ENCODE measurements around the gene AGPAT1. TPM values are rescaled to one million over a fixed set of nuclear protein-coding genes. Genes with fewer than 3 reads are reported as not detected.

AGPAT1 gene
- total and polyA plus RNA-seq, 10 donors, result 13.6 to 39.7 (median 32.1) TPM

DNA sequence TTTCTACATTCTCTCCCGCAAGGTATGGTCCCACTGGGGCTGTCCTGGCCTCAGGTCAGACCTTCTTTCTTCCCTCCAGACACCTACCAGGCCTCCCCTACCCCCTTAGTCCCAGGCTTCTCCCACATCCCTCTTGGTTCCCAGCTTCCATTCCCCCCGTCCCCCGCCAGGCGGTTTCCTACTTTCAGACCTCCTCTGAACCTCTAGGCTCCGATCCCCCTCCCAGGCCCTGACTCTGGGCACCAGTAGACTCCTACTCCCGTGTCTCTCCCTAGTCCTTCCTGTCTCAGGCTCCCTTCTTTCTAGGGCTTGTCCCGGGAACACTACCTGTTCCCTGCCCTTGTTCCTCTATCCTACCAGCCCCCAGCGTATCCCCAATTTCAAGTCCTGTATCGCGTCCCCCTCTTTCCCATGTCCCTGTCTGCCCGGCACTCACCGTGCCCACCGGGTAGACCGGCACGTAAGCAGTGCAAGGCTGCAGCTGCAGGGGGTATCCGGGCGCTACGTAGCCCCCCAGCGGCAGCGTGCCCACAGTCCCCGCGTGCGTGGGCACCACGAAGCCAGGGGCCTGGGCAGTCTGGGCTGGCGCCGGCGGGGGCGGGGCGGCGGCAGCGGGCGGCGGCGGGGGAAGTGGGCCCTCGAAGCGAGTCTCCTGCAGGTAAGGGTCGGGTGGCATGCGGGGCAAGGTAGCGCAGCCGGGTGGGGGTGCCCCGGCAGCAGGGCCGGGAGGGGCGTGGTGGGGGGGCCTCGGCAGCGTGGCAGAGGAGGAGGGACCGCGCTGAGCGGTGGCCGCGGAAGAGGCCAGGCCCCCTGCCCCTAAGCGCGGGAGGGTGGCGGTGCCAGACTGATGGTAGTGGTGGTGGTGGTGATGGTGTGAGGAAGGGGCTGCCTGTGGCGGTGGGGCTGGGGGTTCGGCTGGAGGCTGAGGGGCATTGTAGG, 25.7 kb downstream of the AGPAT1 start:
- Histone ChIP-seq H3K4me1 (peaks cover 5 to 72% (median 43%) of the 10 kb centered on the region in 6 donors), H3K4me3 (peak overlapping the region in 1 of 8 donors; percentile 15), H3K27ac (no peak overlapping the region), H3K27me3 (replicated peaks in 1 of 7) (peaks cover 0 to 81% (median 39%) of the 10 kb centered on the region in 7 donors), H3K9me3 (no peaks in the 10 kb centered on the region), H3K36me3 (no peaks in the 10 kb centered on the region)
- intact Hi-C loops (cut with DNase I; ENCODE audit: low total_unique reads), result no loop called here
- 39 to 51% (median 42%) methylated on average over 39 to 55 of the region's 55 CpGs for WGBS, 5 donors
- TF ChIP-seq, protein P1, sequence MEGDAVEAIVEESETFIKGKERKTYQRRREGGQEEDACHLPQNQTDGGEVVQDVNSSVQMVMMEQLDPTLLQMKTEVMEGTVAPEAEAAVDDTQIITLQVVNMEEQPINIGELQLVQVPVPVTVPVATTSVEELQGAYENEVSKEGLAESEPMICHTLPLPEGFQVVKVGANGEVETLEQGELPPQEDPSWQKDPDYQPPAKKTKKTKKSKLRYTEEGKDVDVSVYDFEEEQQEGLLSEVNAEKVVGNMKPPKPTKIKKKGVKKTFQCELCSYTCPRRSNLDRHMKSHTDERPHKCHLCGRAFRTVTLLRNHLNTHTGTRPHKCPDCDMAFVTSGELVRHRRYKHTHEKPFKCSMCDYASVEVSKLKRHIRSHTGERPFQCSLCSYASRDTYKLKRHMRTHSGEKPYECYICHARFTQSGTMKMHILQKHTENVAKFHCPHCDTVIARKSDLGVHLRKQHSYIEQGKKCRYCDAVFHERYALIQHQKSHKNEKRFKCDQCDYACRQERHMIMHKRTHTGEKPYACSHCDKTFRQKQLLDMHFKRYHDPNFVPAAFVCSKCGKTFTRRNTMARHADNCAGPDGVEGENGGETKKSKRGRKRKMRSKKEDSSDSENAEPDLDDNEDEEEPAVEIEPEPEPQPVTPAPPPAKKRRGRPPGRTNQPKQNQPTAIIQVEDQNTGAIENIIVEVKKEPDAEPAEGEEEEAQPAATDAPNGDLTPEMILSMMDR (IDR thresholded peaks at IDR 0.05 in 8 of 11, conservative IDR thresholded peaks at IDR 0.05 in 3 of 11), result no peak
- TF ChIP-seq POLR2A (IDR thresholded peaks at IDR 0.05) (no peak), POLR2AphosphoS5 (IDR thresholded peaks at IDR 0.05) (no peak)
- DNase-seq, result no peak

DNA sequence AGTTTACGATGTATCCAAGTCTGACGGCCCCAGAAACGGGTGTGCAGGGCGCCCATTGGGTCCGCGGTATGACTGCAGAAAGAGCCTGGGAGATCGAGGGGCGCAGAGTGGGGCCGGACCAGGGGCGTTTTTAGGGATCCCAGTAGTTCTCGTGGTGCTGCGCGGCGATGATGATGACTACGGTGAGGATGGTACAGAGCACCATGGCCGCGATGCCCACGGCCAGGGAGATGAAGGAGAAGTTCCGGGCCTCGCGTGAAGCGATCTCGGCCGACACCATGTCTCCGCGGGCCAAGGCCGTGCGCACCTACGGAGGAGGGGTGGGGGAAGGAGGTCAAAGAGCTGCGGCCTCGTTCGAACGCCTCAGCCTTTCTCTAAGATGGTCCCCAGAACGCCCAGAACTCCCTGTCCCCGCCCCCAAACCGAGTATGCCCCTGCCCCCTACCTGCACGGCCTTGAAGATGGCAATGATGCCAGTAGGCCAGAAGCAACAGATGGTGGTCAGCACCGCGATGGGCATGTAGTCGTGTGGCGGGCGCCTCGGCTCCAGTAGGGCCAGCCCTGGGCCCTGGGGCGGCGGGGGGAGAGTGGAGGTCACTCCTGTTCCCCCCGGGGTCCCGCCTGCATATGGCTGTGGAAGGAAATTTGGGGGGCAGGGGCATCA, 26.7 kb downstream of the AGPAT1 start:
- H3K36me3 ChIP-seq, result no peaks in the 10 kb centered on the region
- no peak for DNase-seq
- peaks cover 0 to 63% (median 34%) of the 10 kb centered on the region in 6 donors for H3K4me1 ChIP-seq
- H3K9me3 ChIP-seq, result no peaks in the 10 kb centered on the region
- intact Hi-C loops (cut with DNase I; ENCODE audit: low total_unique reads), result no loop called here
- H3K4me3 ChIP-seq, result peak overlapping the region in 7 of 8 donors; percentile 4 to 62 (median 32)
- peak overlapping the region in 1 of 8 donors; percentile 23 for H3K27ac ChIP-seq
- TF ChIP-seq POLR2AphosphoS5 (IDR thresholded peaks at IDR 0.05) (no peak), POLR2A (IDR thresholded peaks at IDR 0.05) (no peak)
- TF ChIP-seq, protein P1 (IDR thresholded peaks at IDR 0.05 in 8 of 11, conservative IDR thresholded peaks at IDR 0.05 in 3 of 11), result no peak
- WGBS, 5 donors, result 34 to 50% (median 44%) methylated on average over 31 to 47 of the region's 47 CpGs
- peaks cover 0 to 78% (median 39%) of the 10 kb centered on the region in 7 donors for H3K27me3 ChIP-seq (replicated peaks in 1 of 7)

DNA sequence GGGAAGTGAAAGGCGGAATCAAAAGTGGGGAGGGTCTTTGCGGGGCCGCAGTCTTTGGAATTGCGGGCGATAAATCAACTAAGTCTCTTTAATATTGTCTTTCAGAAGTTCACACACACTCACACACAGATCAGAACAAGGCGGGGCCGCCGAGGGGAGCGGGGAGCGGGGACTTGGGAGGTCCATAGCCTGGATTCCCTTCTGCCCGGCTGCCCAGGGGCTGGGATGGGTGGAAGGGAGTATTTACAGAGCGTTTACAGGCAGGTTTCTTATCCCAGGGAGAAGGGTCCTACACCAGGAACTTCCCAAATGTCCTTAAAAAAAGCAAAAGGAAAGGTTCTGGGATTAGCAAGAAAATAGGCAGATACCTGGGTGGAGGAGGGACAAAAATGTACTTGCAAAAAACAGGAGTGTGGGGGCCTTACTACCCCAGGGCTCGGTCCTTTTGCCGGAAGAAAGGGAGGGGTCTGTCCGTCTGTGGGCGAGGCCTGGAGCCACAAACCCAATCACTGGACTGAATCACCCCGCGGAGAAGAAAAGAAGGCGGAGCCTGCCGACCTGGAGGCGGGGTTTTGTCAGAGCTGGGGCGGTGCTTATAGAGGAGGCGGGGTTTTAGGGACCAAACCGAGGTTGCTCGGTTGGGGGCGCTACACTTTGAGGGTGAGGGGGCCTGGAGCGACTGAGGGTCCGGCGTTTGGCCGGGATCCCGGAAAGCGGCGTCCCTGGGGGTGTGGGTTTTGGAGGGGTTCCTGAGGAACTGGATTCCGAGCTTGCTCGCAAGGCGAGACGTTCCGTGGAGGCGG, 27.4 kb downstream of the AGPAT1 start:
- WGBS, 5 donors, result 10 to 28% (median 16%) methylated on average over 39 of the region's 39 CpGs
- no peaks in the 10 kb centered on the region for H3K36me3 ChIP-seq
- H3K27ac ChIP-seq, result peak overlapping the region in 1 of 8 donors; percentile 23
- intact Hi-C loops (cut with DNase I; ENCODE audit: low total_unique reads), result no loop called here
- DNase-seq, result peak; percentile 85
- H3K4me1 ChIP-seq, result peaks cover 0 to 55% (median 28%) of the 10 kb centered on the region in 6 donors
- peaks cover 0 to 71% (median 39%) of the 10 kb centered on the region in 7 donors for H3K27me3 ChIP-seq (replicated peaks in 1 of 7)
- H3K9me3 ChIP-seq, result no peaks in the 10 kb centered on the region
- peak overlapping the region in 7 of 8 donors; percentile 4 to 62 (median 32) for H3K4me3 ChIP-seq
- TF ChIP-seq, protein P1 (IDR thresholded peaks at IDR 0.05 in 8 of 11, conservative IDR thresholded peaks at IDR 0.05 in 3 of 11), result peak in 4 of 11 experiments; percentile 17 to 50 (median 32)
- TF ChIP-seq POLR2A (IDR thresholded peaks at IDR 0.05), result no peak

All from spleen (tissue), 11 donors.